Stimulated activated CD8-positive, alpha-beta memory T cell treated with anti-CD3 and anti-CD28 coated beads, Interleukin-15, amount 100 ng/mL, for 24 hours (primary cell): ENCODE measurements around the gene TBC1D21.

Source experiments
- DNase-seq: peaks from one replicate; pipeline ENCODE4 v3.0.0-alpha.2; 2020; ENCODE audit warnings: low read depth

TBC1D21 gene

GRCh38 chr15:73908822-73909122 is 35.4 kb downstream of the TBC1D21 start:
- DNase-seq, result no peak

GRCh38 chr15:73909651-73910050 is 36.3 kb downstream of the TBC1D21 start:
- no peak for DNase-seq

DNA sequence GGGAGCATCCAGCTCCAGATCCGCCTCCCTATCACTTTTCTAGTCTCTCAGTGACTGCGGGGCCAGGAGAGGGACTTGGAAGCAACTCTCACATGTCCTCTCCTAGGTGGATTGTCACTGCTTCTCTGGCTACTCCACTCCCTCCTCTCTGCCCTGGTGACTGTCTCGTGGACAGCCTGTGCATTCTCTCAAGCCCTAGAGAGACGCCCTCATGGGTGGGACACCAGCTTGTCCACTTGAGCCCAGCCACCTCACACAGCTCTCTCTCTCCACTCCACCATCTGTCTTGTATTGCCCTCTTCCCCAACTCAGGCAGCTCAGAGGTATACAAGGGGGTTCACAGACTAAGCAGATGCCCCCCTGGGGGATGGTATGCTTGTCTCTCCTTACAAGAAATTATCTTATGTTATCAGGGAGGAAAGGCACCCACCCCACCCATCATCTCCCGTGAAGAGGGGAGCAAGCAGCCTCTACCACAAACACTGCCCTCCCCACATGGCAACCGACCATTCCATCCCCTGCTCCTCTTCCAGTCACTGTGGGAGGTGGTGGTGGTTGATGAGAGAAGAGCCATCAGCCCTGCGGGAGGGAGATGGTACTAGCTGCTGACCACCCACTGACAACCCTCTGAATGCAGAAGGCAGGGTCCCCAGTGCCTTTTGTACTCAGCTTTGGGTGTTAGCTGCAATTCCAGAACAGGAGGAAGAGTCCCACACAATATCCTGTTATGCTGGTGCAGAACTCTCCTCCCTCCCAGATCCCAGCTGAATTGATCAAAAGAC is 37.3 kb downstream of the TBC1D21 start:
- DNase-seq, result no peak

DNA sequence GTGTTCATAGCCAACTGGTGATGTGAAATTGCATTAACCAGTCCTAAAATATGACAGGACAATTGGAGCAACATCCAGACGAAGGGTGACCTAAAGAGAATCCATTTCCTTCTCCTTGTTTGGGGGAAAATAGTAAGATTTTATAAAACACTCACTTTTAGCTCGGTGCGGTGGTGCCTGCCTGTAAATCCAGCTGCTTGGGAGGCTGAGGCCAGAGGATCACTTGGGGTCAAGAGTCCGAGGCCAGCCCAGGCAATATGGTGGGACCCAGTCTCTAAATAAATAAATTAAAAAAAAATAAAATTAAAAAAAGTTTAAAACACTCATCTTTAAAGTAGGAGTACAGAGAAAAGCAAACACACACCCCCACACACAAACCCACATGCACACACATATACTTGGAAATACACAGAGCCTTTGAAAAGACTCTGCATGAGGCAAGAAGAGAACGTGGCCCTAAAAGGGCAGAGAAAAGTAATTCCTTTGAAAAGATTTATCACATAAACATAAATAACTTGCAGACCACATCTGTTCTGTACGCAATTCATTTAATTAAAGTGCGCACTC is 38.7 kb downstream of the TBC1D21 start:
- DNase-seq, result no peak

- no peak for DNase-seq
Measured at GRCh38 chr15:73914145-73914544, 40.8 kb downstream of the TBC1D21 start.

- DNase-seq, result no peak
Measured at GRCh38 chr15:73915082-73915481, 41.7 kb downstream of the TBC1D21 start.

DNA sequence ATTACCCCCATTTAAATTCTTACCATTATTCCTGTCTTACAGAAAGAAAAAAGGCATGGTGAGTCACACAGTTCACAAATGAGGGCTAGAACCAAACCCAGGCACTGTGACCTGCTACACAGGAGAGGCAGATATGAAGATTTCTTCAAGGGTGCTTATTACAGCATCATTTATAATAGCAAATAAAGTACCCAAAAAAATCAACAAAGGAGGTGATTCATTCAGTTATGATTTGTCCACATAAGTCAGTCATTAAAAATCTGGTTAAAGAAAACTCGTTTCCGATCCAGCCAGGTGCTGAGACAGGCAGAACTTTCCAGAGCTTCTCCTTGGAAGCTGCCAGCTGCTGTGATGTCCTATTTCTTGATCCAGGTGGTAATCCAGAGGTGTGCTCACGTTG is 45.4 kb downstream of the TBC1D21 start:
- no peak for DNase-seq

DNA sequence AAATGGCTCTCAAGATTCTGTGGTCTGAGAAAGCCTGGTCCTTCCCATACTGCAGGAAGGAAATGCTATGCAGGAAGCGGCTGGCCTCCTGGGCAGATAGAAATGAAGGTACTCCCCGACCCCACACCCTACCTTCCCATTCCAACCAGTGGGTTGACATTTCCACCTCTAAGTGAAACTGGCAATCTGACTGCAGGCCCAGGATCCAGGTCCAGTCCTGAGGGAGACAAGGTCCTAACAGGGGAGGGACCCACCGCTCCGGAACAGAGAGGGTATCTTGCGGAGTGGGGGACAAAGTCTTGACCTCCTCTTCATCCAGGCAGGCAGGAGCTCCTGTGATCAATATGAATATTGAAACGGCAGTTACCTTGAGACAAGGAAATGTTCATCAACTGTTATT is 46.3 kb downstream of the TBC1D21 start:
- no peak for DNase-seq

- no peak for DNase-seq
Measured at GRCh38 chr15:73921254-73921925, 48.0 kb downstream of the TBC1D21 start.

DNA sequence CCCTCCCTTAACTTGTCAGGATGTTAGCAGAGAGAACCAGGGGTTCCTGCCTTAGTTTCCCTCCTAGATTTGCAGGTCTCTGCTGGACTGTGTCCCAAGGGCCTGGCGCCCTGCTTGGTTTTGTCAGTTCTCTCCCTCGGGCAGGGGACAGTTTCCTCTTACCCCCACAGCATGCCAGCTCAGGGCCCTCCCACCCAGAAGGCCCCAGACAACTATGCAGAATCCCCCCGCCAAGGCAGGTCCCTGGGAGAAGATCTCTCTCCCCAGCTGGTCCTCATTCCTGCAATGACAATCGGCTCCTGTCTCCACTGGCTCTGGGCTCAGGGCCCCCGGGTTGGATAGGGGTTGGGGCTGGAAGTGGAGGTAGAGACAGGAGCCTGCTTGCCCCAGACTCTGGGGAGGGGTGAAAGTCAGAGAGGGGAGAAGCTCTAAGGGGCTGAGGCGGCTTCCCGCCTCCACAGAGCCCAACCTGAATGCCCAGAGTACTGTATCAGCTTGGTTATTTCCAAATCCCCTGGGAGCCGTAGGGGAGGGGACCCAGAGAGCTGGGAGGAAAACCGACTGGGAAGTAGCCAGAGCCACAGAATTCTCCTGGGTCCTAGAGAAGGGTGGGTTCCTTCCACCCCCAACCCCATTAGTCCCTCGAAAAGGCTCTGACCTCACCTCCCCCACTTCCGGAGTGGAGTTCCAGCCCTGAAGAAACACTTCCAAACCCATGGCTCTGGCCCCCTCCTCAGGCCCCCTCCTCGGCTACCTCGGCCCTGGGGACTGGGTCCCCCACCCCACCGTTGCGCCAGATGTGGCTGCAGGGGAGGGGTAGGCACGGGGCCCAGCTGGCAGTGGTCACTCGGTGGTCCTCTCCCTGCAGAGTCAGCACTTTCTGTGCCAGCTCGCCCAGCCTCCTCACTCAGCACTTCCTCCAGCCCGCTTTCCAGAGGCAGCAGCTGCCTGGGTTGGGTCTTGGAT is 49.1 kb downstream of the TBC1D21 start:
- no peak for DNase-seq

- DNase-seq, result no peak
Measured at GRCh38 chr15:73923156-73923487, 49.8 kb downstream of the TBC1D21 start.

- no peak for DNase-seq
Measured at GRCh38 chr15:73923488-73924164, 50.3 kb downstream of the TBC1D21 start.

DNA sequence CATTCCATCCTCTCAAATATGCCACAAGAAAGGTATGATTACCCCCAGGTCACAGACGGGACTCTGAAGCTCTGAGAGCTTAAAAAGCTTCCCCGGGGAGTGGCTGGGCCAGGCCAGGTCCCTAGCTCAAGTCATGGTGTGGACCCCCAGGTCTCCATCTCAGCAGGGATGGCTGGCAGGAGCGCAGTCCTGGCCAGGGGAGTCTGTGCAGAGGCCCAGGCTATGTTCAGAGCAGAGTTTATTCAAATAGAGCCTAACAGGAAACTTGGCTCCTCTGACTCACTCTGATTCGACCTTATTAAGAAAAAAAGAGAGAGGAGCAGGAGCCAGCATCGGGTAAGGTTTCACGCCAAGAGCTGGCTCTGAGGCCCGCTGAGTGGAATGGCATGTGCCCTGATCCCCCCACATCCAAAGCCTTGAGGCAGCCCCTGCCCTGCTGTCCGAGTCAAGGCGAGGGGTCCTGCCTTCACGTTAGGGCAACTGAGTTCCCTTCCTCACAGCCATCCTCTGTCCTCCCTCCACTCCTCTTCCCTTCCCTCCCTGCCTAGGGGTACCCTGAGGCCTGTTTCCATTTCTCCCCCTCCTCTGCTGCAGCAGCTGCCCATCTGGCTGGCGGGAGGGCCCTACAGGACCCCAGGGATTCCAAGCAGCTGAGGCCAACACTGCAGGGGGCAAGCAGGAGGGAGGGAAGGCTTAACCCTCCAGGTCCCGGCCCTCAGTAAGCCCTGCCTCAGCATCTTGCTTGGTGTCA is 51.0 kb downstream of the TBC1D21 start:
- no peak for DNase-seq

GRCh38 chr15:73925848-73926218 is 52.5 kb downstream of the TBC1D21 start:
- DNase-seq, result no peak

GRCh38 chr15:73926219-73927002 is 53.0 kb downstream of the TBC1D21 start, which contains the start of gene LOXL1:
LOXL1 (plus strand) TSS chr15:73926462; CDS start chr15:73926784, 322 bp downstream.
- no peak for DNase-seq

- no peak for DNase-seq
Measured at GRCh38 chr15:73927003-73927475, 53.7 kb downstream of the TBC1D21 start.

- DNase-seq, result peak; percentile 50
Measured at GRCh38 chr15:73927476-73928240, 54.3 kb downstream of the TBC1D21 start.

GRCh38 chr15:73928241-73928579 is 54.8 kb downstream of the TBC1D21 start:
- no peak for DNase-seq

- DNase-seq, result no peak
Measured at GRCh38 chr15:73928971-73929627, 55.7 kb downstream of the TBC1D21 start.
